OCI-LY1 (cell line): ENCODE measurements around the gene PON1.

Source experiments
- H2AFZ ChIP-seq: fragments of 200-600 bp; sonication (generic), shearing (Covaris generic); 2 replicates; pipeline ENCODE4 v1.6.0; 2014; ENCODE audit warnings: antibody characterized with exemption, mild to moderate bottlenecking, low read length
- H3F3A ChIP-seq: fragments of 200-600 bp; sonication (generic), shearing (Covaris generic); 2 replicates; pipeline ENCODE4 v1.6.0; 2014; ENCODE audit warnings: mild to moderate bottlenecking, antibody characterized with exemption, low read length, moderate library complexity; ENCODE audit not compliant: insufficient read depth
- H3K27ac ChIP-seq: fragments of 200-600 bp; sonication (generic); 2 replicates; pipeline ENCODE4 v1.5.1; 2014; ENCODE audit warnings: low read length, mixed run types, mild to moderate bottlenecking, low read depth; ENCODE audit not compliant: poor library complexity, severe bottlenecking
- H3K27me3 ChIP-seq: fragments of 200-600 bp; sonication (generic); 2 replicates; pipeline ENCODE4 v1.6.0; 2014; ENCODE audit warnings: antibody characterized with exemption, mild to moderate bottlenecking, low read length, moderate library complexity; ENCODE audit not compliant: insufficient read depth
- H3K36me3 ChIP-seq: fragments of 200-600 bp; sonication (generic); 2 replicates; pipeline ENCODE4 v1.6.1; 2014; ENCODE audit warnings: mild to moderate bottlenecking, antibody characterized with exemption, low read length, moderate library complexity, mixed read lengths; ENCODE audit not compliant: insufficient read depth
- H3K4me1 ChIP-seq: fragments of 200-600 bp; sonication (generic); 2 replicates; pipeline ENCODE4 v1.5.1; 2014; ENCODE audit warnings: mild to moderate bottlenecking, low read length, moderate library complexity; ENCODE audit not compliant: insufficient read depth, severe bottlenecking
- H3K4me2 ChIP-seq: fragments of 200-600 bp; sonication (generic), shearing (Covaris generic); 2 replicates; pipeline ENCODE4 v1.6.1; 2014; ENCODE audit warnings: low read length
- H3K4me3 ChIP-seq: fragments of 200-600 bp; sonication (generic); 2 replicates; pipeline ENCODE4 v1.5.1; 2014; ENCODE audit warnings: low read length, low read depth, mild to moderate bottlenecking, mixed read lengths; ENCODE audit not compliant: poor library complexity, severe bottlenecking
- H3K79me2 ChIP-seq: fragments of 200-600 bp; shearing (Covaris generic); 2 replicates; pipeline ENCODE4 v1.6.1; 2016; ENCODE audit warnings: mixed run types, low read length, mixed read lengths; ENCODE audit not compliant: insufficient read depth
- H3K9ac ChIP-seq: fragments of 200-600 bp; sonication (generic), shearing (Covaris generic); 2 replicates; pipeline ENCODE4 v1.6.1; 2014; ENCODE audit warnings: mild to moderate bottlenecking, low read length, mixed read lengths
- H3K9me2 ChIP-seq: fragments of 200-600 bp; sonication (generic), shearing (Covaris generic); 2 replicates; pipeline ENCODE4 v1.6.1; 2014; ENCODE audit warnings: low read depth, mild to moderate bottlenecking, low read length, mixed read lengths
- H3K9me3 ChIP-seq: fragments of 200-600 bp; shearing (Covaris generic); 2 replicates; pipeline ENCODE4 v1.6.1; 2014; ENCODE audit warnings: low read length, mixed read lengths
- H4K20me1 ChIP-seq: fragments of 200-600 bp; sonication (generic), shearing (Covaris generic); 2 replicates; pipeline ENCODE4 v1.6.0; 2016; ENCODE audit warnings: mild to moderate bottlenecking, low read length; ENCODE audit not compliant: insufficient read depth
- CTCF ChIP-seq: fragments of 200-600 bp; sonication (generic), shearing (Covaris generic); IDR thresholded peaks from 2 replicates; pipeline ENCODE4 v1.5.1; 2017; ENCODE audit warnings: mild to moderate bottlenecking, antibody characterized with exemption, low read length, moderate library complexity, mixed read lengths
- EZH2 ChIP-seq: fragments of 200-600 bp; sonication (generic), shearing (Covaris generic); IDR thresholded peaks from 2 replicates; pipeline ENCODE4 v1.8.0; 2017; ENCODE audit warnings: borderline replicate concordance, mixed run types, mild to moderate bottlenecking, antibody characterized with exemption, low read length, moderate library complexity, mixed read lengths

The PON1 gene

GRCh38 chr7:95265634-95266033 lies 58.7 kb downstream of the PON1 start:
- H3K4me2 ChIP-seq: no peak overlapping the region
- no peak overlapping the region for H3K4me3 ChIP-seq
- no peaks in the 10 kb centered on the region for H3F3A ChIP-seq
- no peak overlapping the region for H3K27ac ChIP-seq
- no peaks in the 10 kb centered on the region for H3K4me1 ChIP-seq
- no peak for TF ChIP-seq EZH2
- TF ChIP-seq CTCF: no peak
- no peaks in the 10 kb centered on the region for H4K20me1 ChIP-seq
- H3K9me2 ChIP-seq: no peaks in the 10 kb centered on the region
- H3K9ac ChIP-seq: no peak overlapping the region
- no peaks in the 10 kb centered on the region for H3K79me2 ChIP-seq
- no peaks in the 10 kb centered on the region for H3K36me3 ChIP-seq
- H3K9me3 ChIP-seq: no peaks in the 10 kb centered on the region
- no peak overlapping the region for H2AFZ ChIP-seq
- H3K27me3 ChIP-seq: no peaks in the 10 kb centered on the region

DNA sequence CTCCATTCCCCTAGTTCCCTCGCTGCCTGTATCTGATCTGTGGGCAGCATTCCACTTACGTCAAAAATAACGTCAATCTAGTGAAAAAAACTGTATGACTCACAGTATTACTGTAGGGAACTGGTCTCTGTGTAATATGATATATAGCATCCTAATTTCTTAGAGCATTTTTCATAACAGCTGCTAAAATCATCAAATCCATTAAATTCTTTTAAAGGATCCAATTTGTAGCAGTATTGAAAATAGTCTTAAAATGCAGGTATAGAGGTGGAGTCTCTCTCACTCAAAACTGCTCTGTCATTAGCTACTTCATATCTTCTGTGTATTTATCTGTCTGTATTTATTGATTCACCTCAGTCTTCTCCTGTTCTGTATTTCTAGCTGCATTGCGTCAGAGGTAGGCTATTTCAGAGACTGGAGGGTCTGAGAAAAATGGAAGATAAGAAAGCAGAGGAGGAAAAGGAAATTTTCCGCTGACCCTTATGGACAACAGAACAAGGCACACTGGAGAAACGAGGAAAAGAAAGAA lies 59.9 kb downstream of the PON1 start:
- no peaks in the 10 kb centered on the region for H3K9me3 ChIP-seq
- no peak overlapping the region for H3K27ac ChIP-seq
- no peak overlapping the region for H3K9ac ChIP-seq
- no peaks in the 10 kb centered on the region for H3K9me2 ChIP-seq
- H3K4me3 ChIP-seq: no peak overlapping the region
- no peak overlapping the region for H3K4me2 ChIP-seq
- TF ChIP-seq CTCF: no peak
- H3K36me3 ChIP-seq: no peaks in the 10 kb centered on the region
- no peak overlapping the region for H2AFZ ChIP-seq
- H4K20me1 ChIP-seq: no peaks in the 10 kb centered on the region
- H3F3A ChIP-seq: no peaks in the 10 kb centered on the region
- no peaks in the 10 kb centered on the region for H3K4me1 ChIP-seq
- H3K79me2 ChIP-seq: no peaks in the 10 kb centered on the region
- no peaks in the 10 kb centered on the region for H3K27me3 ChIP-seq

DNA sequence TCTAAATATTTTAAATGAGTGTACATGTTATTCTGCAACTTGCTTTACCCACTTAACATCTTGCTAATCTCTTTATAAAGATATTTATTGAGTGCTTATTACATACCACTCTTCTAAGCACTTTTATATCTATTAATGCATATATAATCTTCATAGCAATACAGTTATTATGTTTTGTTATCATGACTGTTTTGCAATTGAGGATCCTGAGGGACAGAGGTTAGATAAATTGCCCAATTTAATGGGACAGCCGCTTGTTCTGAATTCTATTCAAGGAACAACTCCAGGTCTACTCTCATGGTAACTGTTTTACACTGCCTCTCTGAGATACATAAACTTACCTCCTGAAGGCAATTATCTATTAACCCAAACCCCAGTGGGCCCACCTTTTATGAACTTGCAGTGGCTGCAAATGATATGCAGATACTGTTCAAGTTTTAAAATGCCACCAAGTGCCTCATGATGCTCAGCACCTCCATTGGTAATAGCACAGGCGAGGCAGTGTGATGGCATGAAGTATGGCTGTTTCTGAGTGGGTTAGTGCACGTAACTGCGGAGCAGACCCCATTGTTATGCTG lies 60.5 kb downstream of the PON1 start:
- Histone ChIP-seq H3K4me2 (no peak overlapping the region), H4K20me1 (no peaks in the 10 kb centered on the region), H2AFZ (no peak overlapping the region), H3K9ac (no peak overlapping the region), H3F3A (no peaks in the 10 kb centered on the region), H3K36me3 (no peaks in the 10 kb centered on the region), H3K4me1 (no peaks in the 10 kb centered on the region), H3K79me2 (no peaks in the 10 kb centered on the region), H3K27me3 (no peaks in the 10 kb centered on the region), H3K27ac (no peak overlapping the region), H3K9me3 (no peaks in the 10 kb centered on the region), H3K4me3 (no peak overlapping the region), H3K9me2 (no peaks in the 10 kb centered on the region)
- no peak for TF ChIP-seq EZH2

DNA sequence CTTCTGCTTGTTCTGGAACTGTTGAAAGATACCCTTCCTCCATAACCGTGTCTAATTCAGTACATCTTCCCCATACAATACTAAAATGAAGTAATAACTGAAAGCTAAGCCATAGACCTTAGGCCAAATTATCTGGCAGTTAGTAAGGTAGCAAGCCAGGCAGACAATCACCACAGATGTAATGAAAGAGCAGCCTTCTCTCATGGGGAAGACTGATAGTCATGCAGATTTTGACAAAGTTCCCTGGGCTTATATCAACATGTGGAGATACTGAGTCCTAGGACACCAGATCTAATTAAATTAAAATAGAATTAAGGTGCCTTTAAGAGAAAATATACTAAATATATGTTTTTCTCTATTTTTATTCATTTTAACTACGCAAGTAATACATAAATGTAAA lies 61.5 kb downstream of the PON1 start:
- Histone ChIP-seq H3K4me3 (no peak overlapping the region), H4K20me1 (no peaks in the 10 kb centered on the region), H3F3A (no peaks in the 10 kb centered on the region), H3K9me3 (no peaks in the 10 kb centered on the region), H3K4me1 (no peaks in the 10 kb centered on the region), H3K79me2 (no peaks in the 10 kb centered on the region), H3K27me3 (no peaks in the 10 kb centered on the region), H3K27ac (no peak overlapping the region), H3K36me3 (no peaks in the 10 kb centered on the region), H2AFZ (no peak overlapping the region), H3K9ac (no peak overlapping the region), H3K4me2 (no peak overlapping the region), H3K9me2 (no peaks in the 10 kb centered on the region)
- TF ChIP-seq EZH2 (no peak), CTCF (no peak)
